Liver (tissue), 9 donors: ENCODE results near the gene OR2A2. TPM values are rescaled to one million over a fixed set of nuclear protein-coding genes. Genes with fewer than 3 reads are reported as not detected.
A peak's percentile ranks its signal among the peaks of the same experiment; 100 is the strongest.

ENCODE experiments used
- DNase-seq: peaks from one replicate; pipeline ENCODE4 v3.0.0-alpha.2; 2017; ENCODE audit warnings: low spot score
- H3K27ac ChIP-seq, 2 donors: one replicate each; pipeline ENCODE4 v1.7.0; 2013; ENCODE audit warnings: inconsistent platforms in 2 of 2, low read length in 2 of 2, control low read depth in 1 of 2, low read depth in 1 of 2, mild to moderate bottlenecking in 1 of 2
- H3K27me3 ChIP-seq, 4 donors: one replicate each; pipeline versions ENCODE4 v1.6.1 to v1.7.0; 2013; ENCODE audit warnings: low read length in 3 of 4, inconsistent platforms in 1 of 4, mild to moderate bottlenecking in 1 of 4, moderate library complexity in 1 of 4; ENCODE audit not compliant: control insufficient read depth in 4 of 4, insufficient read depth in 4 of 4
- H3K36me3 ChIP-seq, 4 donors: one replicate each; pipeline versions ENCODE4 v1.6.1 to v1.7.0; 2013; ENCODE audit warnings: low read length in 3 of 4, mild to moderate bottlenecking in 3 of 4, low read depth in 1 of 4, moderate library complexity in 1 of 4; ENCODE audit not compliant: control insufficient read depth in 4 of 4, insufficient read depth in 3 of 4
- H3K4me1 ChIP-seq, 4 donors: one replicate each; pipeline versions ENCODE4 v1.6.1 to v1.7.0; 2013; ENCODE audit warnings: low read length in 3 of 4, mild to moderate bottlenecking in 3 of 4, moderate library complexity in 1 of 4; ENCODE audit not compliant: control insufficient read depth in 4 of 4, insufficient read depth in 4 of 4
- H3K4me3 ChIP-seq, 3 donors: one replicate each; pipeline versions ENCODE4 v1.6.1 to v1.7.0; 2013; ENCODE audit warnings: low read length in 3 of 3, control low read depth in 1 of 3, low read depth in 1 of 3, mild to moderate bottlenecking in 1 of 3
- H3K9ac ChIP-seq, 2 donors: one replicate each; pipeline ENCODE4 v1.7.0; 2013; ENCODE audit warnings: low read length in 2 of 2, mild to moderate bottlenecking in 2 of 2, moderate library complexity in 2 of 2, control low read depth in 1 of 2, low read depth in 1 of 2
- H3K9me3 ChIP-seq, 4 donors: one replicate each; pipeline versions ENCODE4 v1.6.1 to v1.7.0; 2013; ENCODE audit warnings: low read length in 3 of 4; ENCODE audit not compliant: control insufficient read depth in 4 of 4
- CTCF ChIP-seq: fragments of 150-350 bp; IDR thresholded peaks from 2 replicates; pipeline ENCODE4 v1.5.1; 2017; ENCODE audit warnings: improper control_type of control experiment, low read depth, low read length; ENCODE audit not compliant: missing input control
- EGR1 ChIP-seq, 2 donors: IDR thresholded peaks; 2 replicates each; pipeline ENCODE4 v1.6.1; 2016 to 2018; ENCODE audit warnings: antibody characterized with exemption in 2 of 2, low read depth in 2 of 2
- FOXA1 ChIP-seq: IDR thresholded peaks from 2 replicates; pipeline ENCODE4 v1.6.1; 2016; ENCODE audit warnings: antibody characterized with exemption
- FOXA2 ChIP-seq: IDR thresholded peaks from 2 replicates; pipeline ENCODE4 v1.6.1; 2016; ENCODE audit warnings: antibody characterized with exemption
- GABPA ChIP-seq, 2 donors: IDR thresholded peaks in 1 of 2; conservative IDR thresholded peaks in 1 of 2; 2 replicates each; pipeline ENCODE4 v1.6.1; 2016; ENCODE audit warnings: antibody characterized with exemption in 2 of 2, mild to moderate bottlenecking in 1 of 2, moderate library complexity in 1 of 2
- HNF4A ChIP-seq, 2 donors: conservative IDR thresholded peaks; 2 replicates each; pipeline ENCODE4 v1.6.1; 2016; ENCODE audit warnings: antibody characterized with exemption in 2 of 2, mild to moderate bottlenecking in 2 of 2
- HNF4G ChIP-seq: IDR thresholded peaks from 2 replicates; pipeline ENCODE4 v1.6.1; 2016; ENCODE audit warnings: antibody characterized with exemption
- JUND ChIP-seq, 2 donors: IDR thresholded peaks; 2 replicates each; pipeline ENCODE4 v1.6.1; 2016; ENCODE audit warnings: antibody characterized with exemption in 2 of 2
- MAX ChIP-seq: IDR thresholded peaks from 2 replicates; pipeline ENCODE4 v1.6.1; 2016; ENCODE audit warnings: antibody characterized with exemption
- NR2F2 ChIP-seq: IDR thresholded peaks from 2 replicates; pipeline ENCODE4 v1.6.1; 2016; ENCODE audit warnings: antibody characterized with exemption
- RAD21 ChIP-seq, 2 donors: IDR thresholded peaks; 2 replicates each; pipeline ENCODE4 v1.6.1; 2016; ENCODE audit warnings: antibody characterized with exemption in 2 of 2, mild to moderate bottlenecking in 2 of 2
- RXRA ChIP-seq, 2 donors: IDR thresholded peaks; 2 replicates each; pipeline ENCODE4 v1.6.1; 2017 to 2018; ENCODE audit warnings: antibody characterized with exemption in 2 of 2, mild to moderate bottlenecking in 1 of 2
- SP1 ChIP-seq: IDR thresholded peaks from 2 replicates; pipeline ENCODE4 v1.6.1; 2018; ENCODE audit warnings: antibody characterized with exemption, mild to moderate bottlenecking
- TAF1 ChIP-seq: conservative IDR thresholded peaks from 2 replicates; pipeline ENCODE4 v1.6.1; 2016; ENCODE audit warnings: antibody characterized with exemption, mild to moderate bottlenecking
- YY1 ChIP-seq: IDR thresholded peaks from 2 replicates; pipeline ENCODE4 v1.6.1; 2016; ENCODE audit warnings: antibody characterized with exemption, mild to moderate bottlenecking
- WGBS: extraction: QIAGEN DNeasy Blood & Tissue Kit; methylation state at CpG from one replicate; pipeline ENCODE4 v1.1.7; 2013; 5-methylcytosine and 5-hydroxymethylcytosine counted together
- polyA plus RNA-seq, 2 donors: library from polyadenylated mRNA; stranded (reverse) in 1 of 2; unstranded in 1 of 2; fragments of 200-250 nt in 1 of 2; fragments of >200 nt in 1 of 2; fragmentation: Nextera tagmentation in 1 of 2; extraction: Ambion mirVana in 1 of 2; gene quantifications; one replicate each; pipeline versions ENCODE4 v1.2.1 to v1.2.3, GENCODE V29; 2013 to 2015
- total RNA-seq, 2 donors: library from RNA; depleted of rRNA; stranded (reverse); fragments of >200 nt; gene quantifications; one replicate each; pipeline ENCODE4 v1.2.3, GENCODE V29; 2014
- TF ChIP-seq, protein P1 (sequence below): IDR thresholded peaks from 2 replicates; pipeline ENCODE4 v1.6.1; 2016; ENCODE audit warnings: antibody characterized with exemption
- TF ChIP-seq, protein P2 (sequence below): IDR thresholded peaks from 2 replicates; pipeline ENCODE4 v1.6.1; 2016; ENCODE audit warnings: antibody characterized with exemption
- TF ChIP-seq, protein P3 (sequence below): IDR thresholded peaks from 2 replicates; pipeline ENCODE4 v1.6.1; 2016; ENCODE audit warnings: antibody characterized with exemption, mild to moderate bottlenecking
- donor health status: healthy.
- donor health status: healthy.
- donor health status: healthy.
- donor health status: healthy.
- donor health status: healthy.

Gene OR2A2
- total and polyA plus RNA-seq, 4 donors: not detected

- TF ChIP-seq, protein P1, sequence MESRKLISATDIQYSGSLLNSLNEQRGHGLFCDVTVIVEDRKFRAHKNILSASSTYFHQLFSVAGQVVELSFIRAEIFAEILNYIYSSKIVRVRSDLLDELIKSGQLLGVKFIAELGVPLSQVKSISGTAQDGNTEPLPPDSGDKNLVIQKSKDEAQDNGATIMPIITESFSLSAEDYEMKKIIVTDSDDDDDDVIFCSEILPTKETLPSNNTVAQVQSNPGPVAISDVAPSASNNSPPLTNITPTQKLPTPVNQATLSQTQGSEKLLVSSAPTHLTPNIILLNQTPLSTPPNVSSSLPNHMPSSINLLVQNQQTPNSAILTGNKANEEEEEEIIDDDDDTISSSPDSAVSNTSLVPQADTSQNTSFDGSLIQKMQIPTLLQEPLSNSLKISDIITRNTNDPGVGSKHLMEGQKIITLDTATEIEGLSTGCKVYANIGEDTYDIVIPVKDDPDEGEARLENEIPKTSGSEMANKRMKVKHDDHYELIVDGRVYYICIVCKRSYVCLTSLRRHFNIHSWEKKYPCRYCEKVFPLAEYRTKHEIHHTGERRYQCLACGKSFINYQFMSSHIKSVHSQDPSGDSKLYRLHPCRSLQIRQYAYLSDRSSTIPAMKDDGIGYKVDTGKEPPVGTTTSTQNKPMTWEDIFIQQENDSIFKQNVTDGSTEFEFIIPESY: no peak
- no peak for TF ChIP-seq EGR1 (IDR thresholded peaks at IDR 0.05; ENCODE audit: low read depth in 2 of 2)
These were observed 22.9 kb downstream of the OR2A2 start (continued) for GRCh38 chr7:144132262-144132661.

DNA sequence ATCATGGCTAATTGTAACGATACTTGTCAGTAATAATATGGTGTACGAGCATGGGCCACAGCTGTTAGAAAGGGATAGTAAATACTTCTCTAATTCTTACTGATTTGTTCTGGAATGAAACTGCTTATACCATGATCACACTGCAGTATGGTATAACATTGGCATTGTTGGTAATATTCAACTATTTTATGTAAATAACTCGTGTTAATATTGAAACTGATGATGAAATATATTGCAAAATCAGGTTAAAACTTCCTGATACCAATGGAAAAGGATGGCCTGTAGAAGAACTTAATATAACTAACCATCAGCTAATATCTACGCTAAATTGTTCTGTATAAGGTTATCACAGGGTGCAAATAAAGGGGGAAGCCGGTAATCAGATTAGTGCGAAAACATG is 23.9 kb downstream of the OR2A2 start:
- Histone ChIP-seq H3K4me1 (peaks cover 1 to 7% (median 3%) of the 10 kb centered on the region in 4 donors), H3K36me3 (no peaks in the 10 kb centered on the region), H3K9me3 (no peaks in the 10 kb centered on the region), H3K9ac (no peak overlapping the region), H3K4me3 (no peak overlapping the region), H3K27ac (no peak overlapping the region), H3K27me3 (no peaks in the 10 kb centered on the region)
- TF ChIP-seq FOXA2 (no peak), RAD21 (IDR thresholded peaks at IDR 0.05) (no peak), RXRA (IDR thresholded peaks at IDR 0.05) (no peak)
- TF ChIP-seq, protein P2, sequence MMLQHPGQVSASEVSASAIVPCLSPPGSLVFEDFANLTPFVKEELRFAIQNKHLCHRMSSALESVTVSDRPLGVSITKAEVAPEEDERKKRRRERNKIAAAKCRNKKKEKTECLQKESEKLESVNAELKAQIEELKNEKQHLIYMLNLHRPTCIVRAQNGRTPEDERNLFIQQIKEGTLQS: peak; percentile 71
- 81% methylated on average over 6 of the region's 6 CpGs for WGBS
- DNase-seq: no peak

GRCh38 chr7:144134116-144134515 is 24.7 kb downstream of the OR2A2 start:
- Histone ChIP-seq H3K4me1 (peaks cover 1 to 7% (median 3%) of the 10 kb centered on the region in 4 donors), H3K36me3 (no peaks in the 10 kb centered on the region), H3K9me3 (no peaks in the 10 kb centered on the region), H3K9ac (no peak overlapping the region), H3K27me3 (no peaks in the 10 kb centered on the region), H3K27ac (no peak overlapping the region), H3K4me3 (no peak overlapping the region)
- 89% methylated on average over 1 of the region's 1 CpG for WGBS
- no peak for DNase-seq
- TF ChIP-seq, protein P3, sequence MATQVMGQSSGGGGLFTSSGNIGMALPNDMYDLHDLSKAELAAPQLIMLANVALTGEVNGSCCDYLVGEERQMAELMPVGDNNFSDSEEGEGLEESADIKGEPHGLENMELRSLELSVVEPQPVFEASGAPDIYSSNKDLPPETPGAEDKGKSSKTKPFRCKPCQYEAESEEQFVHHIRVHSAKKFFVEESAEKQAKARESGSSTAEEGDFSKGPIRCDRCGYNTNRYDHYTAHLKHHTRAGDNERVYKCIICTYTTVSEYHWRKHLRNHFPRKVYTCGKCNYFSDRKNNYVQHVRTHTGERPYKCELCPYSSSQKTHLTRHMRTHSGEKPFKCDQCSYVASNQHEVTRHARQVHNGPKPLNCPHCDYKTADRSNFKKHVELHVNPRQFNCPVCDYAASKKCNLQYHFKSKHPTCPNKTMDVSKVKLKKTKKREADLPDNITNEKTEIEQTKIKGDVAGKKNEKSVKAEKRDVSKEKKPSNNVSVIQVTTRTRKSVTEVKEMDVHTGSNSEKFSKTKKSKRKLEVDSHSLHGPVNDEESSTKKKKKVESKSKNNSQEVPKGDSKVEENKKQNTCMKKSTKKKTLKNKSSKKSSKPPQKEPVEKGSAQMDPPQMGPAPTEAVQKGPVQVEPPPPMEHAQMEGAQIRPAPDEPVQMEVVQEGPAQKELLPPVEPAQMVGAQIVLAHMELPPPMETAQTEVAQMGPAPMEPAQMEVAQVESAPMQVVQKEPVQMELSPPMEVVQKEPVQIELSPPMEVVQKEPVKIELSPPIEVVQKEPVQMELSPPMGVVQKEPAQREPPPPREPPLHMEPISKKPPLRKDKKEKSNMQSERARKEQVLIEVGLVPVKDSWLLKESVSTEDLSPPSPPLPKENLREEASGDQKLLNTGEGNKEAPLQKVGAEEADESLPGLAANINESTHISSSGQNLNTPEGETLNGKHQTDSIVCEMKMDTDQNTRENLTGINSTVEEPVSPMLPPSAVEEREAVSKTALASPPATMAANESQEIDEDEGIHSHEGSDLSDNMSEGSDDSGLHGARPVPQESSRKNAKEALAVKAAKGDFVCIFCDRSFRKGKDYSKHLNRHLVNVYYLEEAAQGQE: no peak
- TF ChIP-seq CTCF: no peak
- TF ChIP-seq TAF1: no peak
- TF ChIP-seq, protein P2: no peak
- TF ChIP-seq MAX: no peak
- no peak for TF ChIP-seq YY1
- no peak for TF ChIP-seq RXRA (IDR thresholded peaks at IDR 0.05)
- no peak for TF ChIP-seq RAD21 (IDR thresholded peaks at IDR 0.05)
- no peak for TF ChIP-seq SP1
- TF ChIP-seq JUND (IDR thresholded peaks at IDR 0.05): no peak
- no peak for TF ChIP-seq HNF4G
- TF ChIP-seq HNF4A (conservative IDR thresholded peaks at IDR 0.05): no peak
- TF ChIP-seq EGR1 (IDR thresholded peaks at IDR 0.05; ENCODE audit: low read depth in 2 of 2): no peak
- no peak for TF ChIP-seq FOXA1
- TF ChIP-seq, protein P1: no peak
- TF ChIP-seq GABPA (IDR thresholded peaks at IDR 0.05 in 1 of 2, conservative IDR thresholded peaks at IDR 0.05 in 1 of 2): no peak
- TF ChIP-seq FOXA2: no peak
- no peak for TF ChIP-seq NR2F2
